ENCODE data around the gene SERTAD4. TPM values are rescaled to one million over a fixed set of nuclear protein-coding genes. Genes with fewer than 3 reads are reported as not detected.

The SERTAD4 gene
- total and polyA plus RNA-seq, 2 of the 8 experiments (the other 6 are each of a cell fraction or from before 2014, with no cell fraction given): 0.54 to 3.2 TPM

- no peak overlapping the region for H2AFZ ChIP-seq (ENCODE audit: low read length)
- WGBS, 2 experiments (ENCODE audit: extremely low coverage in 1 of 2, insufficient coverage in 1 of 2, insufficient read length in 1 of 2, insufficient replicate concordance in 2 of 2, low coverage in 1 of 2, low lambda C conversion rate in 2 of 2, missing lambda C conversion rate in 1 of 2): 15% methylated on average over 11 of the region's 20 CpGs; no CpG with 5 or more reads in 1 of the 2 experiments
Measured at GRCh38 chr1:210231846-210232510, 618 bp upstream of the SERTAD4 start.

More at GRCh38 chr1:210231846-210232510, 618 bp upstream of the SERTAD4 start:
- Histone ChIP-seq H3K23me2 (ENCODE audit: low read depth, low read length) (peaks cover 13% of the 10 kb centered on the region; the same call in 1 of the 2 replicates), H3K9me3 (ENCODE audit: insufficient read depth in 2 of 2, low read depth in 1 of 2, low read length in 1 of 2) (no peaks in the 10 kb centered on the region), H2BK20ac (ENCODE audit: low read length) (no peak overlapping the region), H3K4ac (replicated peaks; ENCODE audit: insufficient read length, low read depth, low read length) (no peak overlapping the region), H3K27me3 (replicated peaks in 1 of 4; ENCODE audit: control insufficient read depth in 3 of 4, extremely low read depth in 1 of 4, insufficient read depth in 3 of 4, low read length in 3 of 4) (peaks cover 2 to 58% (median 28%) of the 10 kb centered on the region in 4 experiments), H3K14ac (ENCODE audit: insufficient read length) (no peak overlapping the region), H2BK120ac (replicated peaks; ENCODE audit: low read depth, low read length) (no peak overlapping the region), H2BK5ac (ENCODE audit: low read depth, low read length) (no peak overlapping the region), H4K8ac (ENCODE audit: extremely low read depth, insufficient read depth, low read length) (no peak overlapping the region; the same call in 1 of the 2 replicates), H4K5ac (ENCODE audit: insufficient read length, low read depth, low read length) (no peak overlapping the region), H3K18ac (ENCODE audit: extremely low read depth, low read length) (no peak overlapping the region), H3K79me1 (ENCODE audit: low read depth, low read length) (no peaks in the 10 kb centered on the region), H3K9ac (replicated peaks in 1 of 4; ENCODE audit: extremely low read depth in 1 of 4, low read depth in 3 of 4, low read length in 3 of 4) (no peak overlapping the region), H3K56ac (replicated peaks; ENCODE audit: insufficient read length, low read depth, low read length) (no peak overlapping the region), H3K27ac (ENCODE audit: low read depth, low read length) (no peak overlapping the region), H4K20me1 (replicated peaks in 1 of 2; ENCODE audit: control insufficient read depth in 1 of 2, insufficient read depth in 2 of 2, low read length in 2 of 2) (peaks cover 0 to 2% of the 10 kb centered on the region in 2 experiments), H3K4me3 (ENCODE audit: extremely low read depth in 1 of 4, insufficient read depth in 2 of 4, low read depth in 3 of 4, low read length in 4 of 4) (peak overlapping the region; percentile 24 to 64 (median 46); a peak in 6 of 8 replicates), H2AK5ac (ENCODE audit: low read depth, low read length) (no peak overlapping the region), H3K4me1 (replicated peaks in 1 of 4; ENCODE audit: control insufficient read depth in 3 of 4, insufficient read depth in 4 of 4, low read length in 3 of 4) (peaks cover 2 to 10% (median 5%) of the 10 kb centered on the region in 4 experiments; a peak in 6 of 7 replicates), H3K4me2 (ENCODE audit: insufficient read depth in 1 of 2, low read depth in 2 of 2, low read length in 2 of 2) (peak overlapping the region; percentile 85 to 94), H2BK15ac (ENCODE audit: low read length) (no peak overlapping the region), H3K36me3 (ENCODE audit: control insufficient read depth in 2 of 4, insufficient read depth in 4 of 4, low read length in 3 of 4) (no peaks in the 10 kb centered on the region), H3K79me2 (ENCODE audit: control insufficient read depth in 1 of 2, insufficient read depth in 2 of 2, low read length in 2 of 2) (no peaks in the 10 kb centered on the region), H2BK12ac (ENCODE audit: low read depth, low read length) (no peak overlapping the region), H4K91ac (replicated peaks; ENCODE audit: insufficient read length, low read length) (no peak overlapping the region), H3K23ac (ENCODE audit: insufficient read length) (no peak overlapping the region)
- ChIA-PET POLR2A (ENCODE audit: partially characterized antibody) (interaction anchor here (2.2 kb wide), 1 partner anchor 142 kb away, joined by 15 read pairs; no protein-coding TSS in a partner anchor), CTCF (ENCODE audit: partially characterized antibody) (interaction anchor here (2.8 kb wide), 1 partner anchor 33 kb away, joined by 8 read pairs; no protein-coding TSS in a partner anchor)
- DNase-seq (ENCODE audit: low read depth in 1 of 2, low spot score in 2 of 2): no peak
- TF ChIP-seq HDAC2 (IDR thresholded peaks at IDR 0.05; ENCODE audit: borderline replicate concordance in 1 of 2, low read depth in 2 of 2, low read length in 2 of 2): 0 out of 4 replicates have a peak, but pooled peaks of 1 of the 2 experiments have one; percentile 43
- TF ChIP-seq JUN (IDR thresholded peaks at IDR 0.05; ENCODE audit: low read depth, low read length): no peak
- no peak for TF ChIP-seq BACH1 (IDR thresholded peaks at IDR 0.05; ENCODE audit: low read length)
- TF ChIP-seq KDM4A (IDR thresholded peaks at IDR 0.05; ENCODE audit: low read depth, low read length, severe bottlenecking): peak; percentile 12
- no peak for TF ChIP-seq SP2 (IDR thresholded peaks at IDR 0.05; ENCODE audit: low read length)
- 0 out of 2 replicates have a peak, but pooled peaks have one; percentile 17 for TF ChIP-seq E2F6 (IDR thresholded peaks at IDR 0.05)
- TF ChIP-seq SP4 (IDR thresholded peaks at IDR 0.05; ENCODE audit: low read length): no peak
- no peak for TF ChIP-seq EGR1 (IDR thresholded peaks at IDR 0.05; ENCODE audit: borderline replicate concordance, low read depth, low read length)
- FAIRE-seq: no peak

All from H1 (cell line).